Upper lobe of right lung (tissue), 1 donor: ENCODE measurements around the gene LRP1-AS. TPM values are rescaled to one million over a fixed set of nuclear protein-coding genes. Genes with fewer than 3 reads are reported as not detected.
A peak's percentile ranks its signal among the peaks of the same experiment; 100 is the strongest.

Experiments
- ATAC-seq: fragments of 200-7000 bp; cut with Tn5 transposase; one replicate; pipeline ENCODE4 v1.9.1; 2020; ENCODE audit warnings: mild to moderate bottlenecking, moderate library complexity
- DNase-seq: peaks from one replicate; pipeline ENCODE4 v3.0.0-alpha.2; 2020
- H3K27ac ChIP-seq: fragments of 200-600 bp; one replicate; pipeline ENCODE4 v1.8.0; 2022
- H3K27me3 ChIP-seq: fragments of 200-600 bp; one replicate; pipeline ENCODE4 v1.8.0; 2022; ENCODE audit warnings: mild to moderate bottlenecking
- H3K36me3 ChIP-seq: fragments of 200-600 bp; one replicate; pipeline ENCODE4 v1.8.0; 2022
- H3K4me1 ChIP-seq: fragments of 200-600 bp; one replicate; pipeline ENCODE4 v1.8.0; 2022
- H3K4me3 ChIP-seq: fragments of 200-600 bp; one replicate; pipeline ENCODE4 v1.8.0; 2022; ENCODE audit warnings: mild to moderate bottlenecking
- H3K9me3 ChIP-seq: fragments of 200-600 bp; one replicate; pipeline ENCODE4 v1.8.0; 2022
- CTCF ChIP-seq: fragments of 200-600 bp; IDR thresholded peaks from one replicate; pipeline ENCODE4 v1.8.0; 2022; ENCODE audit warnings: antibody characterized with exemption
- intact Hi-C: fragments of 100-400 bp; cut with DNase I; formaldehyde crosslinking; loops from one replicate; pipeline ENCODE4 v1.11.0; 2022
- total RNA-seq: library from RNA; stranded (reverse); fragmentation: NEBNext Ultra II Directional; extraction: Animal tissue kit (Norgen Biotek cat#: 25700); gene quantifications from one replicate; pipeline ENCODE4 v1.2.1, GENCODE V29; 2021
- donor health status: DM: no; HTN: yes; CAD: no; lungs with severe emphysema.

The LRP1-AS gene
- total RNA-seq, 1 donor from 2014 or later: not detected

GRCh38 chr12:57135527-57136326, 11.7 kb downstream of the LRP1-AS start:
- peak overlapping the region; percentile 8 for H3K4me3 ChIP-seq
- H3K4me1 ChIP-seq: peaks cover 68% of the 10 kb centered on the region
- H3K9me3 ChIP-seq: no peaks in the 10 kb centered on the region
- H3K27me3 ChIP-seq: no peaks in the 10 kb centered on the region
- peaks cover 6% of the 10 kb centered on the region for H3K36me3 ChIP-seq
- no peak for DNase-seq
- ATAC-seq: no peak
- peak overlapping the region; percentile 71 for H3K27ac ChIP-seq
- intact Hi-C loops: no loop called here
- no peak for TF ChIP-seq CTCF

DNA sequence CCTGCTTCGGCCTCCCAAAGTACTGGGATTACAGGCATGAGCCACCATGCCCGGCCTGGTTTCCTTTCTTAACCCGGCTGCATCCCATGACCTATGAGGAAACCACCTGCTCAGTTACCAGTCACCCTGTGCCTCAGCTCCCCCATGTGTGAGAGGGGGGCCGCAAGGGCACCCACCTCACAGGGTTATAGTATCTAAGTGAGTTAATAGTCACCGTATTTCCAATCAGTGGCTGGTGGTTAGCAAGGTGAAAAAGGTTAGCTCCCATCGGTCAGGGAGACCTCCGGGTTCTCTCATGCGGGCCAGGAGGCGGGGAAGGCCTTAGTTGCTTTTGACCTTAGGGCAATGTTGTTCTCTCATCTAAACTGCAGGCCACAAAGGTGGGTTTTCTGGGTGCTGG, 12.5 kb downstream of the LRP1-AS start:
- DNase-seq: no peak
- peaks cover 64% of the 10 kb centered on the region for H3K4me1 ChIP-seq
- intact Hi-C loops: loop anchor here (5.0 kb wide), 1 partner anchor 42 kb away; no protein-coding TSS in a partner anchor
- no peaks in the 10 kb centered on the region for H3K9me3 ChIP-seq
- ATAC-seq: no peak
- no peaks in the 10 kb centered on the region for H3K36me3 ChIP-seq
- H3K27ac ChIP-seq: peak overlapping the region; percentile 71
- no peak overlapping the region for H3K4me3 ChIP-seq
- H3K27me3 ChIP-seq: no peaks in the 10 kb centered on the region
- TF ChIP-seq CTCF: no peak

DNA sequence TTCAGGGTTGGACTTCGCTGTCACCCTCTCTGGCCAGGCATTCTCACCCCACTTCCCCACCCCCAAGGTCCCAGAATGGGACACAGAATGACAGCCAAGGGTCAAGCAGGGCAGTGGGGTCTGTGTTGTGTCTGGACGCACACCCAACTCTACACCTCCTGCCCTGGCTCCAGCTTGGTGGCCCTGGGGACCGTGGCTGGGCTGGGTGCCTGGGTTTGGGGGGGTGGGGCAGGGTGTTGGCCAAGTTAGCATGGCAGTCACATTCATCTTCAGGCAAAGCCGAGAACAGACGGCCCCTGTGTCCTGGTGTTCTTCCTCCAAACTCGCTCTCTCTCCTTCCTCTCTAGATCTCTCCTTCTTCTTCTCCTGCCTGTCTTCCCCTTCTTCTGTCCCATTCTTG, 13.5 kb downstream of the LRP1-AS start:
- no peak for TF ChIP-seq CTCF
- no peak for ATAC-seq
- H3K36me3 ChIP-seq: no peaks in the 10 kb centered on the region
- no peak for DNase-seq
- intact Hi-C loops: loop anchor here (5.0 kb wide), 1 partner anchor 43 kb away; no protein-coding TSS in a partner anchor
- H3K4me1 ChIP-seq: peaks cover 54% of the 10 kb centered on the region
- no peak overlapping the region for H3K4me3 ChIP-seq
- no peaks in the 10 kb centered on the region for H3K27me3 ChIP-seq
- no peaks in the 10 kb centered on the region for H3K9me3 ChIP-seq
- peak overlapping the region; percentile 71 for H3K27ac ChIP-seq

- no peaks in the 10 kb centered on the region for H3K27me3 ChIP-seq
- intact Hi-C loops: loop anchor here (5.0 kb wide), 1 partner anchor 44 kb away; no protein-coding TSS in a partner anchor
- ATAC-seq: no peak
These were observed 14.3 kb downstream of the LRP1-AS start for GRCh38 chr12:57133013-57133569.

More at GRCh38 chr12:57133013-57133569, 14.3 kb downstream of the LRP1-AS start:
- DNase-seq: no peak
- no peaks in the 10 kb centered on the region for H3K9me3 ChIP-seq
- no peaks in the 10 kb centered on the region for H3K36me3 ChIP-seq
- TF ChIP-seq CTCF: no peak
- H3K4me3 ChIP-seq: peak overlapping the region; percentile 23
- H3K4me1 ChIP-seq: peaks cover 48% of the 10 kb centered on the region
- H3K27ac ChIP-seq: peak overlapping the region; percentile 71
